T-helper 9 cell (primary cell): Measurements from ENCODE around the gene RAD23A.
"Not testable (repeated sequence)": the region's sequence is repeated elsewhere in the genome, so short reads cannot be mapped to it uniquely, and the experiment has no call there.

ENCODE experiments used
- DNase-seq: peaks from one replicate; pipeline ENCODE4 v3.0.0-alpha.2; 2020
- total RNA-seq, 2 donors: gene quantifications; one replicate each; lab custom pipeline; 2026; lab: John Stamatoyannopoulos, UW

The RAD23A gene
- total RNA-seq = 72.6 to 124 reads per million in 2 donors

- peak; percentile 98 for DNase-seq
These were observed at the start of gene RAD23A for GRCh38 chr19:12945479-12946091. Gene RAD23A (plus strand): TSS chr19:12945862. CDS start chr19:12945949, 87 bp downstream.

DNA sequence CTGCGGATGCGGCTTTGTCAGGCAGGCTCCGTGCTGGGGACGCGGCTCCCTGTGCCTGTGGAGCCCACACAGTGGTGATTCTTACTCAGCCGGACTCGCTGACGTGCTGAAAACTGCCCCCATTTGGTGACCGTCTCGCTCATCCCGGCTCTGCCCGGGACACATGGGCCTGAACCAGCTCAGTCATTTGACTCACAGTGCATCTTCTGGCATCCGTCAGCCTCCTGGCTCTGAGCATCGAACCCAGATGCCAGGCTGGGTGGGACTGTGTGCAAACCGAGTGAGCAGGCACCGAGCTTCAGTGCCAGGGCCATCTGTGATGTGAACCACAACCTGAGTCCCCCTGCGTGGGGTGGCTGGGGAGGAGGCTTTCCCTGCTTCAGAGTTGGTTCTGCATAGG is 49.2 kb upstream of the RAD23A start:
- DNase-seq = no peak

GRCh38 chr19:12899891-12900518 is 45.7 kb upstream of the RAD23A start:
- DNase-seq = no peak

DNA sequence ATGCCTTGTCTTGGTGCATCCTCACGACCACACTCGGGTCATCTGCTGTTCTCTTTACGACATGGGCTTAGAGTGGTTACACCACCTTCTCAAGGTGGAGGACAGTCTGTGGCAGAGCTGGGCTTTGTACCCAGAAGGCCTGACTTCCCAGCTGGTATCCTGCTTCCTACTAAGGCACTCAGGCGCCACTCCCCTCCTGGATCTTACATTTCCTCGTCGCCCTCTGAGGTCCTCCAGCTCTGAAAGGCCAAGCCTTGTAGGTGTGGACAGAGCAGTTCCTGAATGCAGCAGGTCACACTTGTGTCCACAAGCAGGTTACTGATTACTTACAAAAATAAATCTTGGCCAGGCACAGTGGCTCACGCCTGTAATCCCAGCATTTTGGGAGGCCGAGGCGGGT is 38.5 kb upstream of the RAD23A start:
- DNase-seq = no peak

DNA sequence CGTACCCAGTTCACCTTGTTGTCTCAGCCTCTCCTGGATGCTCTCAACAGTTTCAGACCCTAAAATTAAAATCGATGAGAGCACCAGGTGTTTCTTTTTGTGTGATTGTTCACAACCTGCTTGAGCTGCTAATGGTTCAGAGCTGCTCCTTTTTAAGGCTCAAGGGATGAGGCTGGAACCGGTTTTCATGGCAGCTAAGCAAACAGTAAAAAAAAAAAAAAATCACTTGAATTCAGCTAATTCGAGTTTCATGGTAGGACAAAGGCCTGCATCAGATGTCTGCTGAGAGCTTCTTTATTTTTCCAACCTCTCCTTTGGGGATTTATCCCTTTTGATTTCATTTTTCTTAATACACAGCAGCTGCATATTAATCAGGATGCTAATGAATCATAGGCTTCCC is 33.1 kb upstream of the RAD23A start:
- DNase-seq = no peak

DNA sequence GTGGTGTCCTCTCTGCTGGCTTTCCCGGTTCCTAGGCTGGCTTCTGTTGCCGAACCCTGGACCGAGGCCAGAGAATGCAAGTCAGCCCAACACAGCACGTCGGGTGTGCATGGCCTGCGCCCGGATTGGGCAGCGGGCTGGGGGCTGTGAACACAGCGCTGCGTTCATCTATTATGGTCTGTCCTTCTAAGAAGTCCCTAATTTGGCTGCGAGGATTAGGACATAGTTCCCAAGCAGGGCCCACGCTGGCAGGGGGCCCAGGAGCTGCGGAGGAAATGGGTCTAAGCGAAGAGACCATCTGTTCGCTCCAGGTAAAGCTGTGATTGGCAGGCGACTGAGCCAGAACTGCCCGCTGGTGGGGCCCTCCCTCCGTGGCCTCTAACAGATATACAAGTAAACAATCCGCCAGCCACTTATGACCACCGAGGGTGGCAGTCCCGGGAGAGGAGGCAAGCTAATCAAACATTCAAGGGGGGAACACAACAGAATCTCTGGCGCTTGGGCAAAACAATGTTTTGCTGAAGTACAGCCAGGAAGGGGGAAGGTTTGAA is 32.6 kb upstream of the RAD23A start:
- DNase-seq = no peak

DNA sequence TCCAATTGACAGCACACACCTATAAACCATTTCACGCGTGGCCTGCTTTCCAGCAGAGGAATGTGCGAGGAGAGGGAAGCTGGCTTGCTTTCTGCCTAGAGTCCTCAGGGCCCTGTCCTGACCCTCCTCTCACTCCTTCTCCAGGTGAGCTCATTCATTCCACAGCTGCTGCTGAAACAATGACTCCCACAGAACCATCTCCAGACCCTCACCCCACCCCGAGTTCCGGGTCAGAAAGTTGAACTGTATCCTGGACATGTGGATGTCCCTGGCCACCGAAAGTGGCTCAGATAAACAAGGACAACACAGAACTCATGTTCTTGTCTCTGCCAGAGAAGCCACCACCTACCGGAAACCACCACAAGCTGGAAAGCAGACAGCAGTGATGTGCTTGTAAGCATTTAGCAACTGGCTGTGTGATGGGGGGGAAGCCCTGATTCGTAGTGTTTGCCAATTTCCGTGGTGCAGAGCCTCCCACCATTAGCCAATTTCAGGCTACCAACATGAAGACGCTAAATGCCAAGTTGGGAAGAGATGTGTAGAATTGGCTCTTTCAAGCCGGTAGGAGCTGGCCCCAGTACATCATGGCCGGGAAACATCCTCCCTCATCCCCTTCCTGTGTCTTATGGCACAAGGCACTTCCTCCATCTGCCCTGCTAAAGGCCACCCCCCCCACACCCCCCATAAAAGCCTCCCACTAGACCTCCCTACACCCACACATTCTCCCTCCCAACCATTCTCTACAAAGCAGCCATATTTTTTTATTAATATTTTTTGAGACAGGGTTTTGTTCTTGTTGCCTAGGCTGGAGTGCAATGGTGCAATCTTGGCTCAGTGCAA is 31.6 kb upstream of the RAD23A start:
- DNase-seq = peak; percentile 22

- not testable (repeated sequence) for DNase-seq
These were observed 29.8 kb upstream of the RAD23A start for GRCh38 chr19:12915860-12916259.

GRCh38 chr19:12918253-12918652 is 27.4 kb upstream of the RAD23A start:
- DNase-seq = no peak

GRCh38 chr19:12921047-12921446 is 24.6 kb upstream of the RAD23A start:
- no peak for DNase-seq

DNA sequence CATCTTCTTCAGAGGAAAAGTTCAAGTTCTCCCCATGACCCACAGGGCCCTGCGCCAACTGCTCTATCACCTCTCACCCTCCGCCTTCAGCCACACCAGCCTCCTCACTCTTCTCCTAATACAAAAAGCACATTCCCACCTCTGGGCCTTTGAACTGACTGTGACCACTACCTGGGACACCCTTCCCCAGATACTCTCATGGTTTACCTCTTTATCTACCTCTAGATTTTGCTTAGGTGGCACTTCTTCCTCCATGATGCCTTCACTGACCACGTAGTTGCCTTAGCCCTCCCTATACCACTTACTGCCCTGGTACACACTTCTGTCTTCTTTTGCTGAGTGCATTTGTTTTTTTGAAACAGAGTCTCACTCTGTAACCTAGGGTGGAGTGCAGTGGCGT is 22.7 kb upstream of the RAD23A start:
- no peak for DNase-seq

- DNase-seq = no peak
These were observed 20.9 kb upstream of the RAD23A start for GRCh38 chr19:12924621-12925310.

DNA sequence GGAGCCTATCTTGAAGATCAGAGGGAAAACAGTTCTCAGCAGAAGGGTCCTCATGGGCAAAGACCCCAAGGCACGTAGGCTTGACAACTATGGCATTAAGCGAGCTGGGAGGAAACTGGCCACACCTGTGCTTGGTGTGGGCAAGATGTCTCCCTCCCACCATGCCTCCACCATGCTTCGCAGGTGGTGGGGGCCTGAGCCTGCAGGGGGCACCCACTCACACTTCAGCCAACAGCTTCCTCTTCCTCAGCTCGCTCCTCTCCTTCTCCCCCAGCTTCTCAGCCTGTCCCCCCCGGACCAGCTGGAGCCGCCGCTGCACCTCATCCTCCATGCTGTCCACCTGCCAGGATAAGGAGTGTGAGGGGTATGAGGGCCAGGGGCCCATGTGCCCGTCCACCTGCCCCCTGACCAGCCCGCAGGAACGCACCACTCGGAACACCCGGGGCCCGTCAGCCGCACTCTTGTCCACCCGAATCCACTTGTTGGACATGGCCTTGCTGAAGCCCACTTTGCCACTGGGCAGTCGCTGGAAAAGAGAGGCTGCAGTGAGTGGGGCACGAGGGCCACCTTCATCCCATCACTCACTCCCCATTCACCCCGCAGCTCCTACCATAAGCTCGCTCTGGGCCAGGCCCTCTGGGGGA is 15.5 kb upstream of the RAD23A start:
- no peak for DNase-seq

DNA sequence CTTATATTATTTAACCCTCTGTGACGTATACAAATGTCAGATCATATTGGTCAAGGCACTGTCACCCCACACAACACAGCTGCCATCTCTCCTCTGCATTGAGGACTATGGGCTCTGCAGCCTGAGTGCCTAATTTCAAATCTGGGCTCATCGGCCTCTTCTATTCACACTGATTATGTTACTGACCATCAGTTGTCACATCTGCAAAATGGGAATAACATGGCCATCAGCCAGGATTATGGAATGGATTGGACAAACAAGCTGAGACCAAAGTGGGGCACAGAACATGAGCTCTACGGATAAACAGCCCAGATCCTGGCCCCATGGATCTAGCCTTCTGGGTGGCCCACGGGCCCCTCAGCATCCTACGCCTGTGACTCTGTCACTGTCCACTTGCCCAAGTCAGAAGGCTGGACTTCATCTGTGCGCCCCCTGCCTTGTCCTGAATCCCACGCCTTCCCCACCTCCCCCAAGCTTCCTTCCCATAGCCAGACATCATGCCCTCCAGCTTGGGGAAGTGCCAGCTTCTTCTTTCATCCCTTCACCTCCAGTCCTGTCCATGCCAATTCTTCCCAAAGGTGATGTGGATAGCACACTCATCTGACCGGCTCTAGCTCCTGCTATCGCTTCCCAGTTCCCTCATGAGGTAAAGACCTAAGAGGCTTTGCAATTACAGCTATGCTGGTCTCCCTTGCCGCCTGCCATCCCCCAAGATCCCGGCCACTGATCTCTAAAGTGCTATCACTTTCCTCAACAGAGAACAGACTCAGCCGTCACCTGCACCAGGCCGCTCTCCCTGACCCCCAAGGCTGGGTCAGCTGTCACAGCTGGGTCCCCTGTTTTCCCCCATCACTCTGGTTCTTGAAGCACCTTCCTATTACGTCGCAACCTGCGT is 13.0 kb upstream of the RAD23A start:
- no peak for DNase-seq

DNA sequence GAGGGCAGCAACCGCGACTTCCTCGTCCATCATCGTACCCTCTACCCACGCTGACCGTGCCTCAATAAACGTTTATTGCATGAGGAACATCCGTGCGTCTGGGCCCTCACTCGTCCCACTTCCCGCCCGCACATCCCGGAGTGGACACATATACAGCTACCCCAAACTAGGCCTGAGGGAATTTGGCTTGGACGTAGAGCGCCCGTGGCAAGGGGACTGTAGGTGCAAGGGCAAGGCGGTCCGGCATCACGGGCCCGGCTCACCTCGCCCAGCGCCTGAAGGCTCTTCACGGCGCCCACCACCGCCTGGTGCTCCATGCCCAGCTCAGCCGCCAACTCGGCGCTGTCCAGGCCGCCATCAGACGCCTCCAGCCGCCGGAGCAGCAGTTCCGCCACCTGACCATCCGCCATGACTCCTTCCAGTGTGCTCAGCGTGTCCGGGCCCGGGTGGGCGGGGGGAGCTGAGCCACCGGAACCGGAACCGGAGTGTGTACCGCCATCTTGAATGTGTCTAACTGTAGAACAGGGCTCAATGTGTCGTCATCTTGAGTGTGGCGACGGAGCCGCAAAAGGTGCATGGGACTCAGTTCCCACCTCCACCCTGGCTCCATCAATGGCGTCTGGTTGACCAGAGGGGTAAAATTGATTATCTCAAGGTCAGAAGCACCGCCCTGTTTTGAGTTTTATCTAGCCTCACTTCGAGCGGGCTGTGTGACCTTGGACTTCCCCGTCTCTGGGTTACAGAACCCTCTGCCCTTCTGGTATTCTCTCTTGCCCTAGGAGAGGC is 12.2 kb upstream of the RAD23A start, which contains the start of gene FARSA:
Gene FARSA (minus strand): TSS at position 425 of the 786 bp plus-strand sequence. CDS start 15 bp downstream, at position 410.
- DNase-seq = peak; percentile 83

DNA sequence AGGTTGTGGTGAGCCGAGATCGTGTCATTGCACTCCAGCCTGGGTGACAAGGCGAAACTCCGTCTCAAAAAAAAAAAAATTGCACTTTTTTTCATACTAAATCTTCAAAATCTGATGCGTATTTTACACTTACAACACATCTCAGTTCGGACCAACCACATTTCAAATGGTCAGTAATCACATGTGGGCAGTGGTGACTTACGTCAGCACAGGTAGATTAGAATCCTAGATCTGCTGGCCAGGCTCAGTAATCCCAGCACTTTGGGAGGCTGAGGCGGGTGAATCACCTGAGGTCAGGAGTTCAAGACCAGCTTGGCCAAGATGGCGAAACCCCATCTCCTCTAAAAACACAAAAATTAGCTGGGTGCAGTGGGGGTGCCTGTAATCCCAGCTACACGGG is 10.6 kb upstream of the RAD23A start:
- no peak for DNase-seq

DNA sequence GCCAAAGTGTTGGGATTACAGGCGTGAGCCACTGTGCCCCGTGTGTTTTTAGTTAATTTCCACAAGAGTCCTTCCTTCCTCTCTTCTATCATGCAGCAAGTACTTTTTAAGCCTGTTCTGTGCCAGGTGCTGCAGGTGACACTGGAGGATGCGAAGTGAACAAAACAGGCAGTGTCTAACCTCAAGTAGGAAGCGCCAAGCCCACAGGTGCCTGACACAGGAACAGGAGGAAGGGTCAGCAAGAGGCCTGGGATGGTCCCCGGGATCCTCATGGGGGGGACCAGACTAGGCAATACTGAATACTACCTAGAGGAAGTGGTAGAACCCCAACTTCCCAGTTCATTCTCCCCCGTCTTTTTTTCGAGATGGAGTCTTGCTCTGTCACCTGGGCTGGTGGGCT is 9.1 kb upstream of the RAD23A start:
- no peak for DNase-seq

- DNase-seq = no peak
These were observed 8.4 kb upstream of the RAD23A start for GRCh38 chr19:12937093-12937926.
